A549 (cell line): ENCODE results near the gene APOOL. TPM values are rescaled to one million over a fixed set of nuclear protein-coding genes. Genes with fewer than 3 reads are reported as not detected.
"Not testable (repeated sequence)": the region's sequence is repeated elsewhere in the genome, so short reads cannot be mapped to it uniquely, and the experiment has no call there.

ENCODE experiments used
- ATAC-seq, 2 experiments: fragments of 200-7000 bp in 1 of 2; fragments of >200 bp in 1 of 2; cut with Nextera tagmentation in 1 of 2; cut with Tn5 transposase in 1 of 2; 3 replicates each; pipeline versions ENCODE4 v1.8.0 to v1.9.1; 2018 to 2020; ENCODE audit warnings: mild to moderate bottlenecking in 1 of 2, moderate library complexity in 1 of 2
- CTCF ChIA-PET: fragments of 300-600 bp; sonication (Branson Sonifier 250); formaldehyde crosslinking; extraction: SDS; loops from one replicate; lab custom pipeline; 2021; ENCODE audit warnings: antibody characterized with exemption, inconsistent platforms; lab: Yijun Ruan, JAX
- POLR2A ChIA-PET: fragments of 350-600 bp; formaldehyde crosslinking; extraction: SDS; loops from one replicate; lab custom pipeline; 2021; ENCODE audit warnings: antibody characterized with exemption, inconsistent platforms; lab: Yijun Ruan, JAX
- DNase-seq, 2 experiments: peaks; one replicate each; pipeline versions ENCODE4 v3.0.0 to v3.0.0-alpha.2; 2011 to 2016; ENCODE audit warnings: low read depth in 1 of 2, low spot score in 1 of 2
- FAIRE-seq: peaks from 2 replicates; lab custom pipeline; 2011; peaks lifted over from hg19 to GRCh38; lab: Jason Lieb, UNC
- H3K27ac ChIP-seq, 2 experiments: fragments of >200 bp; sonication (Bioruptor Twin); formaldehyde crosslinking; 3 replicates each; pipeline ENCODE4 v1.5.1; 2016 to 2017
- H3K4me1 ChIP-seq: fragments of >200 bp; sonication (Bioruptor Twin); formaldehyde crosslinking; 3 replicates; pipeline ENCODE4 v1.6.1; 2016
- H3K4me2 ChIP-seq: fragments of >200 bp; sonication (Bioruptor Twin); formaldehyde crosslinking; 3 replicates; pipeline ENCODE4 v1.6.1; 2016
- H3K4me3 ChIP-seq: fragments of >200 bp; sonication (Bioruptor Twin); formaldehyde crosslinking; 3 replicates; pipeline ENCODE4 v1.5.1; 2016
- H3K9me3 ChIP-seq: fragments of >200 bp; sonication (Bioruptor Twin); formaldehyde crosslinking; 3 replicates; pipeline ENCODE4 v1.6.1; 2016
- BCL3 ChIP-seq: fragments of >200 bp; sonication (Bioruptor Twin); formaldehyde crosslinking; IDR thresholded peaks from 3 replicates; pipeline ENCODE4 v1.6.1; 2016
- CBX2 ChIP-seq: fragments of 200-600 bp; sonication (generic); IDR thresholded peaks from 2 replicates; pipeline ENCODE4 v1.6.1; 2016; ENCODE audit warnings: low read depth, mild to moderate bottlenecking, borderline replicate concordance
- CBX8 ChIP-seq: fragments of 200-600 bp; sonication (generic); IDR thresholded peaks from 2 replicates; pipeline ENCODE4 v1.6.1; 2016
- CTCF ChIP-seq: fragments of >200 bp; sonication (Bioruptor Twin); formaldehyde crosslinking; IDR thresholded peaks from 3 replicates; pipeline ENCODE4 v1.5.1; 2016
- ELK1 ChIP-seq: fragments of 150-350 bp; IDR thresholded peaks from 2 replicates; pipeline ENCODE4 v1.6.1; 2014; ENCODE audit warnings: low read depth, mild to moderate bottlenecking, low read length
- FOSL2 ChIP-seq, 2 experiments: fragments of 450-650 bp in 1 of 2; fragments of >200 bp in 1 of 2; sonication (Bioruptor Twin) in 1 of 2; formaldehyde crosslinking; IDR thresholded peaks; 2 replicates each; pipeline versions ENCODE4 v1.5.0 to v1.6.1; 2016 to 2020; ENCODE audit warnings: mild to moderate bottlenecking in 1 of 2, moderate library complexity in 1 of 2
- FOXS1 ChIP-seq: fragments of 250-450 bp; sonication (Bioruptor Pico); IDR thresholded peaks from 2 replicates; pipeline ENCODE4 v1.5.0; 2020; ENCODE audit warnings: mild to moderate bottlenecking, moderate library complexity
- GATA3 ChIP-seq: IDR thresholded peaks from 2 replicates; pipeline ENCODE4 v1.6.1; 2012; ENCODE audit warnings: borderline replicate concordance
- NR3C1 ChIP-seq: fragments of >200 bp; sonication (Bioruptor Twin); formaldehyde crosslinking; IDR thresholded peaks from 3 replicates; pipeline ENCODE4 v1.6.1; 2017
- PHF8 ChIP-seq: fragments of 200-600 bp; sonication (generic); IDR thresholded peaks from 2 replicates; pipeline ENCODE4 v1.6.1; 2016; ENCODE audit warnings: low read depth, mild to moderate bottlenecking, antibody characterized with exemption, moderate library complexity, borderline replicate concordance
- RAD21 ChIP-seq, 2 experiments: fragments of >200 bp in 1 of 2; sonication (Bioruptor Twin) in 1 of 2; formaldehyde crosslinking in 1 of 2; IDR thresholded peaks in 1 of 2; conservative IDR thresholded peaks in 1 of 2; 2 replicates in 1 of 2; 3 replicates in 1 of 2; pipeline ENCODE4 v1.6.1; 2012 to 2018; ENCODE audit warnings: inconsistent platforms in 1 of 2
- SMC3 ChIP-seq: fragments of >200 bp; sonication (Bioruptor Twin); formaldehyde crosslinking; IDR thresholded peaks from 3 replicates; pipeline ENCODE4 v1.6.1; 2018; ENCODE audit warnings: inconsistent platforms
- WGBS: methylation state at CpG from one replicate; pipeline ENCODE4 v1.1.6; 2017; ENCODE audit errors: missing lambda C conversion rate; 5-methylcytosine and 5-hydroxymethylcytosine counted together
- polyA plus RNA-seq, 4 experiments: library from polyadenylated mRNA; depleted of rRNA in 3 of 4; stranded (reverse); fragments of >200 nt; fragmentation: RNase III in 1 of 4; extraction: RNeasy Plus Mini Kit Qiagen cat#74134 plus additional on column Dnase treatment in 1 of 4; gene quantifications; 2 replicates in 3 of 4; 3 replicates in 1 of 4; pipeline ENCODE4 v1.2.3, GENCODE V29; 2011 to 2017
- TF ChIP-seq, protein P1 (sequence below): fragments of 250-450 bp; sonication (Bioruptor Pico); IDR thresholded peaks from 2 replicates; pipeline ENCODE4 v1.5.0; 2020; ENCODE audit warnings: low read depth, mild to moderate bottlenecking, moderate library complexity

Gene APOOL
- polyA plus RNA-seq, 2 of the 4 experiments (the other 2 are of a cell fraction) = 10.3 to 10.7 TPM

- ChIA-PET POLR2A (no interaction called here), CTCF (no interaction called here)
- H3K9me3 ChIP-seq = no peaks in the 10 kb centered on the region
- FAIRE-seq = no peak
- DNase-seq = no peak
- H3K27ac ChIP-seq = peak overlapping the region; percentile 52 to 63; a peak in 3 of 6 replicates
- H3K4me2 ChIP-seq = peak overlapping the region; percentile 42; the same call in 2 of the 3 replicates
- 70% methylated on average over 3 of the region's 3 CpGs for WGBS
- no peak for ATAC-seq
- H3K4me3 ChIP-seq = no peak overlapping the region
- peaks cover 19% of the 10 kb centered on the region for H3K4me1 ChIP-seq
- TF ChIP-seq NR3C1 = no peak
- no peak for TF ChIP-seq CBX8
Measured at GRCh38 chrX:85052205-85052604, 48.5 kb downstream of the APOOL start.

GRCh38 chrX:85052636-85053343 lies 49.1 kb downstream of the APOOL start:
- FAIRE-seq (no peak), ATAC-seq (peak; percentile 66 to 72; a peak in 3 of 6 replicates), DNase-seq (peak in 1 of 2 experiments; percentile 26)
- POLR2A ChIA-PET = no interaction called here
- TF ChIP-seq RAD21 (conservative IDR thresholded peaks at IDR 0.05 in 1 of 2, IDR thresholded peaks at IDR 0.05 in 1 of 2) (peak; percentile 56 to 59), CTCF (peak; percentile 53), BCL3 (no peak), FOXS1 (no peak), FOSL2 (IDR thresholded peaks at IDR 0.05) (no peak), FOSL2 (CRISPR knock-in tag; IDR thresholded peaks at IDR 0.05) (peak; percentile 31; the same call in 1 of the 2 replicates), SMC3 (0 out of 3 replicates have a peak, but pooled peaks have one; percentile 33)
- CTCF ChIA-PET = interaction anchor here (1.0 kb wide), 1 partner anchor 1005 kb away, joined by 3 read pairs; no protein-coding TSS in a partner anchor
- 7% methylated on average over 2 of the region's 2 CpGs for WGBS
- H3K9me3 ChIP-seq = no peaks in the 10 kb centered on the region
- H3K4me2 ChIP-seq = peak overlapping the region; percentile 42
- peak overlapping the region in 1 of 2 experiments; percentile 52; a peak in 1 of 6 replicates for H3K27ac ChIP-seq
- H3K4me3 ChIP-seq = no peak overlapping the region
- H3K4me1 ChIP-seq = peaks cover 19% of the 10 kb centered on the region

DNA sequence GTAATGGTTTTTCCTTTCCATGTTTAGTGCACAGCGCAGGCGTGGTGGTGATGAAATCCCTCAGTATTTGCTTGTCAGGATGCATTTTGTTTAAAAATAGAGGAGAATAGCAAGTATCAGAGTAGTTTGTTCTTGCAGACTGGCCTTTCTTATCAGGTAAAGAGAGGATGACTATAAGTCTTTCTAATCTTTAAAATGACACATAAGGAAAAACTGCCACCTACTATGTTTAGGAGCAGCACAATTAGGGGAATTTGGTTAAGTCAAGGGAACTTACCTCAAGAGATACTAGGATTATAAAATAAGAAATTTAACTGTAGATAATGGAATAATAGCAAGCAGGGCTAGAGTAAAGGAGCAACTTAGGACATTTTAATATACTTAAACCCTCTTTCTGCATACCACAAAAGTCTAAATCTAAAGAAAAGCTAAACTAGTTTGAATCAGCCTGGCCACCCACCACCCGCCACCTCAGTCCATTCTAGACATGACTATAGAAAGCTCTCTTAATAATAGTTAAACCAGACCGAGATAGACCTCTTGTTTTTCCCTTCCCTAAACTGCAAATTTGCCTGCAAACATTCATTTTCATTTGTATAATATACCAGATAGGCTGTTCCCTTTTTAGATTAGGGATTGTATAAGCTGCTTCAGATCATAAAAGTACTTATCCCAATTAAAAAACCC lies 62.0 kb downstream of the APOOL start:
- Histone ChIP-seq H3K9me3 (no peaks in the 10 kb centered on the region; the same call in 2 of the 3 replicates), H3K4me1 (no peaks in the 10 kb centered on the region), H3K4me3 (no peak overlapping the region), H3K27ac (no peak overlapping the region), H3K4me2 (no peak overlapping the region)
- ATAC-seq = no peak
- ChIA-PET CTCF (interaction anchor here (0.8 kb wide), 1 partner anchor 19 kb away, joined by 3 read pairs; no protein-coding TSS in a partner anchor), POLR2A (no interaction called here)
- no peak for TF ChIP-seq PHF8
- no peak for TF ChIP-seq GATA3
- TF ChIP-seq CBX2 = no peak
- TF ChIP-seq, protein P1, sequence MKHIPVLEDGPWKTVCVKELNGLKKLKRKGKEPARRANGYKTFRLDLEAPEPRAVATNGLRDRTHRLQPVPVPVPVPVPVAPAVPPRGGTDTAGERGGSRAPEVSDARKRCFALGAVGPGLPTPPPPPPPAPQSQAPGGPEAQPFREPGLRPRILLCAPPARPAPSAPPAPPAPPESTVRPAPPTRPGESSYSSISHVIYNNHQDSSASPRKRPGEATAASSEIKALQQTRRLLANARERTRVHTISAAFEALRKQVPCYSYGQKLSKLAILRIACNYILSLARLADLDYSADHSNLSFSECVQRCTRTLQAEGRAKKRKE (CRISPR knock-in tag) = no peak
- no peak for TF ChIP-seq ELK1
- FAIRE-seq = no peak
- no peak for DNase-seq
- 90% methylated on average over 4 of the region's 4 CpGs for WGBS

DNA sequence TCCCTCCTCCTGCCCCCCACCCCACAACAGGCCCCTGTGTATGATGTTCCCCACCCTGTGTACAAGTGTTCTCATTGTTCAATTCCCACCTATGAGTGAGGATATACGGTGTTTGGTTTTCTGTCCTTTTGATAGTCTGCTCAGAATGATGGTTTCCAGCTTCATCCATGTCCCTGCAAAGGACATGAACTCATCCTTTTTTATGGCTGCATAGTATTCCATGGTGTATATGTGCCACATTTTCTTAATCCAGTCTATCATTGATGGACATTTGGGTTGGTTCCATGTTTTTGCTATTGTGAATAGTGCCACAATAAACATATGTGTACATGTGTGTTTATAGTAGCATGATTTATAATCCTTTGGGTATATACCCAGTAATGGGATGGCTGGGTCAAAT lies 73.6 kb downstream of the APOOL start:
- H3K9me3 ChIP-seq, H3K4me1 ChIP-seq, H3K4me3 ChIP-seq, H3K27ac ChIP-seq, POLR2A ChIA-PET, FAIRE-seq, ATAC-seq, CTCF ChIA-PET, DNase-seq, H3K4me2 ChIP-seq: not testable (repeated sequence)
- 89% methylated on average over 1 of the region's 1 CpG for WGBS
